Ovary (tissue), 3 donors: Measurements from ENCODE around the gene AMPH.

Source experiments
- CTCF ChIP-seq, 3 donors: fragments of 450-650 bp in 2 of 3; fragments of 200-600 bp in 1 of 3; IDR thresholded peaks; one replicate each; pipeline versions ENCODE4 v1.5.1 to v1.8.0; 2016 to 2022; ENCODE audit warnings: antibody characterized with exemption in 3 of 3, mild to moderate bottlenecking in 1 of 3
- EP300 ChIP-seq: sonication (generic); formaldehyde crosslinking; IDR thresholded peaks from one replicate; pipeline ENCODE4 v1.6.1; 2017; ENCODE audit warnings: antibody characterized with exemption
- POLR2A ChIP-seq: fragments of 450-650 bp; IDR thresholded peaks from one replicate; pipeline ENCODE4 v1.6.1; 2017; ENCODE audit warnings: antibody characterized with exemption, mild to moderate bottlenecking, moderate library complexity
- donor health status: DM: no; HTN: no; CAD: no.

GRCh38 chr7:38451840-38452239 lies 179.3 kb downstream of the AMPH start:
- TF ChIP-seq POLR2A (no peak), CTCF (IDR thresholded peaks at IDR 0.05) (no peak), EP300 (no peak)
